IMR-90 (cell line): ENCODE measurements around the gene NRXN2. TPM values are rescaled to one million over a fixed set of nuclear protein-coding genes. Genes with fewer than 3 reads are reported as not detected.

Experiments used
- ATAC-seq: fragments of 200-7000 bp; cut with Tn5 transposase; 2 replicates; pipeline ENCODE4 v1.9.1; 2020; ENCODE audit warnings: low read depth, mild to moderate bottlenecking, moderate library complexity
- BruUV-seq: library from RNA; stranded (reverse); fragments of 400-500 nt; replicated peaks from 2 replicates; lab custom pipeline; 2021; lab: Mats Ljungman, UMichigan
- CTCF ChIA-PET: fragments of 300-600 bp; formaldehyde crosslinking; extraction: SDS; loops from one replicate; lab custom pipeline; 2021; ENCODE audit warnings: antibody characterized with exemption; lab: Yijun Ruan, JAX
- POLR2A ChIA-PET: fragments of 300-600 bp; sonication (Branson Sonifier 250); formaldehyde crosslinking; loops from one replicate; lab custom pipeline; 2022; ENCODE audit warnings: antibody characterized with exemption; ENCODE audit not compliant: unreplicated experiment; lab: Charles Lee
- DNase-seq: peaks from one replicate; pipeline ENCODE4 v3.0.0; 2013
- H2AFZ ChIP-seq: replicated peaks from 2 replicates; pipeline ENCODE3; 2013; ENCODE audit warnings: low read length, mild to moderate bottlenecking; ENCODE audit not compliant: poor library complexity
- H2AK5ac ChIP-seq: 2 replicates; pipeline ENCODE4 v1.6.1; 2013; ENCODE audit warnings: low read depth, low read length, inconsistent platforms
- H2AK9ac ChIP-seq: replicated peaks from 2 replicates; pipeline ENCODE3; 2013; ENCODE audit warnings: mild to moderate bottlenecking, low read depth, low read length, moderate library complexity; ENCODE audit not compliant: poor library complexity
- H2BK120ac ChIP-seq: 2 replicates; pipeline ENCODE4 v1.6.1; 2013; ENCODE audit warnings: low read depth, low read length, inconsistent platforms
- H2BK15ac ChIP-seq: 3 replicates; pipeline ENCODE4 v1.6.1; 2013; ENCODE audit warnings: low read depth, low read length, inconsistent platforms
- H2BK20ac ChIP-seq: 2 replicates; pipeline ENCODE4 v1.6.1; 2013; ENCODE audit warnings: low read depth, mild to moderate bottlenecking, inconsistent platforms, low read length, moderate library complexity
- H2BK5ac ChIP-seq: 2 replicates; pipeline ENCODE4 v1.6.1; 2013; ENCODE audit warnings: mild to moderate bottlenecking, low read depth, low read length, inconsistent platforms; ENCODE audit not compliant: poor library complexity, severe bottlenecking
- H3K14ac ChIP-seq: replicated peaks from 2 replicates; pipeline ENCODE4 v1.6.1; 2013; ENCODE audit warnings: low read depth, low read length, inconsistent platforms
- H3K18ac ChIP-seq: 2 replicates; pipeline ENCODE4 v1.6.1; 2013; ENCODE audit warnings: low read depth, low read length, control low read depth
- H3K23ac ChIP-seq: 2 replicates; pipeline ENCODE4 v1.6.1; 2013; ENCODE audit warnings: low read depth, low read length, inconsistent platforms
- H3K27ac ChIP-seq: 2 replicates; pipeline ENCODE4 v1.5.1; 2013; ENCODE audit warnings: mild to moderate bottlenecking, control low read depth, low read length; ENCODE audit not compliant: insufficient read depth
- H3K27me3 ChIP-seq: 2 replicates; pipeline ENCODE4 v1.6.1; 2013; ENCODE audit warnings: low read length; ENCODE audit not compliant: control insufficient read depth, insufficient read depth
- H3K36me3 ChIP-seq: 2 replicates; pipeline ENCODE4 v1.6.1; 2013; ENCODE audit warnings: low read length, mixed read lengths; ENCODE audit not compliant: control insufficient read depth, insufficient read depth
- H3K4ac ChIP-seq: 2 replicates; pipeline ENCODE4 v1.6.1; 2013; ENCODE audit warnings: low read depth, low read length, inconsistent platforms
- H3K4me1 ChIP-seq: 2 replicates; pipeline ENCODE4 v1.6.1; 2013; ENCODE audit warnings: low read length, mixed read lengths; ENCODE audit not compliant: control insufficient read depth, insufficient read depth
- H3K4me2 ChIP-seq: 2 replicates; pipeline ENCODE4 v1.6.1; 2013; ENCODE audit warnings: low read depth, mild to moderate bottlenecking, control low read depth, low read length, moderate library complexity
- H3K4me3 ChIP-seq: 2 replicates; pipeline ENCODE4 v1.5.1; 2013; ENCODE audit warnings: low read depth, mild to moderate bottlenecking, control low read depth, low read length, moderate library complexity; ENCODE audit not compliant: insufficient read depth
- H3K56ac ChIP-seq: 2 replicates; pipeline ENCODE4 v1.6.1; 2013; ENCODE audit warnings: low read length, inconsistent platforms; ENCODE audit not compliant: insufficient read depth; ENCODE audit errors: extremely low read depth
- H3K79me1 ChIP-seq, 2 experiments: 2 replicates each; pipeline ENCODE4 v1.6.1; 2013; ENCODE audit warnings: low read length in 2 of 2, inconsistent platforms in 1 of 2, low read depth in 1 of 2
- H3K9ac ChIP-seq: 2 replicates; pipeline ENCODE4 v1.6.1; 2013; ENCODE audit warnings: low read depth, low read length, control low read depth
- H3K9me1 ChIP-seq: 2 replicates; pipeline ENCODE4 v1.6.1; 2013; ENCODE audit warnings: low read length, inconsistent platforms; ENCODE audit not compliant: insufficient read depth
- H3K9me3 ChIP-seq: 2 replicates; pipeline ENCODE4 v1.6.1; 2013; ENCODE audit warnings: low read length; ENCODE audit not compliant: control insufficient read depth, insufficient read depth
- H4K20me1 ChIP-seq: 2 replicates; pipeline ENCODE4 v1.6.1; 2013; ENCODE audit warnings: low read length, inconsistent platforms; ENCODE audit not compliant: insufficient read depth
- H4K5ac ChIP-seq: 2 replicates; pipeline ENCODE4 v1.6.1; 2013; ENCODE audit warnings: mild to moderate bottlenecking, low read depth, low read length, control low read depth
- H4K8ac ChIP-seq, 2 experiments: 2 replicates each; pipeline ENCODE4 v1.6.1; 2013; ENCODE audit warnings: low read depth in 2 of 2, low read length in 2 of 2, control low read depth in 1 of 2, inconsistent platforms in 1 of 2
- H4K91ac ChIP-seq: 2 replicates; pipeline ENCODE4 v1.6.1; 2013; ENCODE audit warnings: low read depth, low read length, inconsistent platforms; ENCODE audit not compliant: insufficient read depth
- BHLHE40 ChIP-seq: fragments of 150-350 bp; IDR thresholded peaks from 2 replicates; pipeline ENCODE4 v1.6.1; 2016; ENCODE audit warnings: mild to moderate bottlenecking, low read depth, low read length
- CHD1 ChIP-seq: IDR thresholded peaks from 2 replicates; pipeline ENCODE4 v1.6.1; 2012; ENCODE audit warnings: low read depth, low read length, improper control_type of control experiment
- CTCF ChIP-seq: conservative IDR thresholded peaks from 2 replicates; pipeline ENCODE4 v1.5.1; 2012; ENCODE audit warnings: mild to moderate bottlenecking, low read depth, low read length, improper control_type of control experiment
- FOS ChIP-seq: fragments of 150-350 bp; IDR thresholded peaks from 2 replicates; pipeline ENCODE4 v1.6.1; 2016; ENCODE audit warnings: low read depth, low read length
- MAFK ChIP-seq: IDR thresholded peaks from 2 replicates; pipeline ENCODE4 v1.6.1; 2012; ENCODE audit warnings: low read depth, low read length, improper control_type of control experiment
- MAZ ChIP-seq: IDR thresholded peaks from 2 replicates; pipeline ENCODE4 v1.6.1; 2012; ENCODE audit warnings: low read depth, mild to moderate bottlenecking, low read length, improper control_type of control experiment, moderate library complexity, borderline replicate concordance
- MXI1 ChIP-seq: IDR thresholded peaks from 2 replicates; pipeline ENCODE4 v1.6.1; 2012; ENCODE audit warnings: low read depth, mild to moderate bottlenecking, low read length, moderate library complexity, borderline replicate concordance
- NFE2L2 ChIP-seq: fragments of 150-350 bp; IDR thresholded peaks from 2 replicates; pipeline ENCODE4 v1.6.1; 2016; ENCODE audit warnings: low read depth, mild to moderate bottlenecking, low read length
- POLR2A ChIP-seq: IDR thresholded peaks from 2 replicates; pipeline ENCODE4 v1.6.1; 2012; ENCODE audit warnings: mild to moderate bottlenecking, low read depth, low read length
- RCOR1 ChIP-seq: IDR thresholded peaks from 2 replicates; pipeline ENCODE4 v1.6.1; 2012; ENCODE audit warnings: mild to moderate bottlenecking, low read length, improper control_type of control experiment; ENCODE audit not compliant: insufficient replicate concordance
- RFX5 ChIP-seq: IDR thresholded peaks from 2 replicates; pipeline ENCODE4 v1.8.0; 2012; ENCODE audit warnings: low read depth, mild to moderate bottlenecking, low read length, moderate library complexity
- SMC3 ChIP-seq: fragments of 150-350 bp; IDR thresholded peaks from 2 replicates; pipeline ENCODE4 v1.6.1; 2016; ENCODE audit warnings: low read depth, mild to moderate bottlenecking, antibody characterized with exemption, low read length, moderate library complexity
- WGBS, 2 experiments: methylation state at CpG; one replicate each; pipeline versions ENCODE4 v1.1.5 to v1.1.7; 2013; ENCODE audit warnings: missing lambda C conversion rate in 2 of 2; ENCODE audit not compliant: insufficient read length in 1 of 2; ENCODE audit errors: extremely low coverage in 2 of 2; 5-methylcytosine and 5-hydroxymethylcytosine counted together
- dilution Hi-C: fragments of 300-500 bp; cut with HindIII; formaldehyde crosslinking; loops from one replicate; pipeline ENCODE4 v1.14.3; 2018; ENCODE audit warnings: low sequenced_read_pairs; ENCODE audit not compliant: unreplicated experiment
- in situ Hi-C: fragments of 300-500 bp; cut with MboI; formaldehyde crosslinking; loops from 3 replicates; pipeline ENCODE4 v1.14.3; 2019; ENCODE audit warnings: low sequenced_read_pairs, inconsistent platforms, mixed read lengths
- intact Hi-C: fragments of 100-400 bp; cut with micrococcal nuclease; formaldehyde crosslinking; loops from 2 replicates; pipeline ENCODE4 v1.10.0; 2022
- polyA plus RNA-seq, 3 experiments: library from polyadenylated mRNA; depleted of rRNA; stranded (reverse); fragments of >200 nt; gene quantifications; 2 replicates each; pipeline ENCODE4 v1.2.3, GENCODE V29; 2012; ENCODE audit warnings: low replicate concordance in 1 of 3
- total RNA-seq: library from RNA; depleted of rRNA; stranded (reverse); fragments of >200 nt; gene quantifications from 2 replicates; pipeline ENCODE4 v1.2.3, GENCODE V29; 2012
- TF ChIP-seq, protein P1 (sequence below): fragments of 150-350 bp; IDR thresholded peaks from 2 replicates; pipeline ENCODE4 v1.6.1; 2017; ENCODE audit warnings: mild to moderate bottlenecking, antibody characterized with exemption, low read length, low read depth

The NRXN2 gene
- total and polyA plus RNA-seq, 2 of the 4 experiments (the other 2 are of a cell fraction): 0.18 to 0.22 TPM

GRCh38 chr11:64677441-64678023, 45.5 kb downstream of the NRXN2 start:
- H2BK120ac ChIP-seq: no peak overlapping the region
- H2AK9ac ChIP-seq: no peak overlapping the region
- no peak overlapping the region for H3K9ac ChIP-seq
- H2BK20ac ChIP-seq: no peak overlapping the region
- H4K91ac ChIP-seq: no peak overlapping the region
- H3K4me1 ChIP-seq: peaks cover 8% of the 10 kb centered on the region
- no TSS peak for BruUV-seq
- no peak overlapping the region for H2BK15ac ChIP-seq
- no peak overlapping the region for H2AFZ ChIP-seq
- no peak overlapping the region for H3K18ac ChIP-seq
- H4K5ac ChIP-seq: no peak overlapping the region
- POLR2A ChIA-PET: no interaction called here
- no peak overlapping the region for H3K14ac ChIP-seq
- no peak overlapping the region for H3K4me3 ChIP-seq
- H3K27ac ChIP-seq: no peak overlapping the region
- in situ Hi-C loops: no loop called here
- H3K56ac ChIP-seq: no peak overlapping the region
- intact Hi-C loops: no loop called here
- no peak for TF ChIP-seq RCOR1
- TF ChIP-seq RFX5: no peak
- no peak for TF ChIP-seq POLR2A
- TF ChIP-seq NFE2L2: no peak
- TF ChIP-seq FOS: no peak
- no peak for TF ChIP-seq BHLHE40
- no peak for TF ChIP-seq MAZ
- no peak for TF ChIP-seq CTCF
- no peak for TF ChIP-seq MXI1
- TF ChIP-seq, protein P1, sequence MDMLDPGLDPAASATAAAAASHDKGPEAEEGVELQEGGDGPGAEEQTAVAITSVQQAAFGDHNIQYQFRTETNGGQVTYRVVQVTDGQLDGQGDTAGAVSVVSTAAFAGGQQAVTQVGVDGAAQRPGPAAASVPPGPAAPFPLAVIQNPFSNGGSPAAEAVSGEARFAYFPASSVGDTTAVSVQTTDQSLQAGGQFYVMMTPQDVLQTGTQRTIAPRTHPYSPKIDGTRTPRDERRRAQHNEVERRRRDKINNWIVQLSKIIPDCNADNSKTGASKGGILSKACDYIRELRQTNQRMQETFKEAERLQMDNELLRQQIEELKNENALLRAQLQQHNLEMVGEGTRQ: no peak
- TF ChIP-seq MAFK: no peak
- no peak for TF ChIP-seq SMC3
- TF ChIP-seq CHD1: no peak
- H3K36me3 ChIP-seq: no peaks in the 10 kb centered on the region
- no peak overlapping the region for H2BK5ac ChIP-seq
- H3K4ac ChIP-seq: no peak overlapping the region
- CTCF ChIA-PET: no interaction called here
- H3K9me3 ChIP-seq: peaks cover 5% of the 10 kb centered on the region; the same call in 1 of the 2 replicates
- no peak overlapping the region for H4K8ac ChIP-seq
- no peak overlapping the region for H3K23ac ChIP-seq
- H3K27me3 ChIP-seq: peaks cover 67% of the 10 kb centered on the region
- H3K9me1 ChIP-seq: peaks cover 4% of the 10 kb centered on the region; the same call in 1 of the 2 replicates
- H3K79me1 ChIP-seq: no peaks in the 10 kb centered on the region
- H3K4me2 ChIP-seq: no peak overlapping the region
- no peak for ATAC-seq
- no peak for DNase-seq
- no peaks in the 10 kb centered on the region for H4K20me1 ChIP-seq
- H2AK5ac ChIP-seq: no peak overlapping the region
- WGBS, 2 experiments: no CpG with 5 or more reads among the region's 6 CpGs
- dilution Hi-C loops: no loop called here
